Activated CD4-positive, alpha-beta T cell treated with anti-CD3 and anti-CD28 coated beads for 36 hours (primary cell): ENCODE results near the gene BASP1. TPM values are rescaled to one million over a fixed set of nuclear protein-coding genes. Genes with fewer than 3 reads are reported as not detected.
A peak's percentile ranks its signal among the peaks of the same experiment; 100 is the strongest.

Experiments used
- ATAC-seq: fragments of 200-7000 bp; cut with Tn5 transposase; one replicate; pipeline ENCODE4 v1.10.0; 2021; ENCODE audit warnings: mild to moderate bottlenecking, moderate library complexity
- CTCF ChIA-PET: fragments of 350-600 bp; sonication (Branson Sonifier 250); formaldehyde crosslinking; loops from one replicate; lab custom pipeline; 2021; ENCODE audit warnings: antibody characterized with exemption; lab: Charles Lee
- POLR2A ChIA-PET: fragments of 350-600 bp; sonication (Branson Sonifier 250); formaldehyde crosslinking; loops from one replicate; lab custom pipeline; 2021; ENCODE audit warnings: antibody characterized with exemption, inconsistent platforms; lab: Charles Lee
- DNase-seq: peaks from one replicate; pipeline ENCODE4 v3.0.0-alpha.2; 2020
- H3K27ac Mint-ChIP-seq: one replicate; pipeline ENCODE4 v1.8.0; 2021; ENCODE audit warnings: mixed read lengths
- H3K27me3 Mint-ChIP-seq: one replicate; pipeline ENCODE4 v1.8.0; 2021; ENCODE audit warnings: mixed read lengths
- H3K36me3 Mint-ChIP-seq: one replicate; pipeline ENCODE4 v1.8.0; 2021; ENCODE audit warnings: low read depth, mixed read lengths
- H3K4me1 Mint-ChIP-seq: one replicate; pipeline ENCODE4 v1.8.0; 2021; ENCODE audit warnings: mixed read lengths
- H3K4me3 Mint-ChIP-seq: one replicate; pipeline ENCODE4 v1.8.0; 2021; ENCODE audit warnings: mild to moderate bottlenecking, moderate library complexity, mixed read lengths
- H3K9me3 Mint-ChIP-seq: one replicate; pipeline ENCODE4 v1.8.0; 2021; ENCODE audit warnings: low read depth, mixed read lengths
- intact Hi-C, 2 experiments: fragments of 100-400 bp; cut with DNase I in 1 of 2; cut with micrococcal nuclease in 1 of 2; formaldehyde crosslinking; loops; one replicate each; pipeline versions ENCODE4 v1.14.2 to v1.15.1; 2022 to 2024; cut with DNase I, micrococcal nuclease
- total RNA-seq, 2 experiments: library from RNA; stranded (reverse); gene quantifications; one replicate each; pipeline ENCODE4 v1.2.3, GENCODE V29; 2021

The BASP1 gene
- total RNA-seq, 2 experiments from 2014 or later = 1.3 to 1.6 TPM

GRCh38 chr5:17183831-17184230 lies 33.6 kb upstream of the BASP1 start:
- ATAC-seq = no peak
- no peaks in the 10 kb centered on the region for H3K36me3 Mint-ChIP-seq
- intact Hi-C loops = loop anchor here in 1 of 2 experiments (5.0 kb wide), 1 partner anchor 717 kb away; the partner anchor contains the start of gene ZNF622

GRCh38 chr5:17184588-17184987 lies 32.8 kb upstream of the BASP1 start:
- intact Hi-C loops = loop anchor here in 1 of 2 experiments (5.0 kb wide), 1 partner anchor 717 kb away; the partner anchor contains the start of gene ZNF622
- Mint-ChIP-seq H3K9me3 (peaks cover 2% of the 10 kb centered on the region), H3K27ac (no peak overlapping the region), H3K27me3 (peaks cover 5% of the 10 kb centered on the region), H3K4me1 (peaks cover 17% of the 10 kb centered on the region), H3K36me3 (no peaks in the 10 kb centered on the region), H3K4me3 (no peak overlapping the region)
- DNase-seq = no peak
- CTCF ChIA-PET = interaction anchor here (1.5 kb wide), 1 partner anchor 10 kb away, joined by 3 read pairs; no protein-coding TSS in a partner anchor
- ATAC-seq = no peak
- POLR2A ChIA-PET = interaction anchor here (0.6 kb wide), 1 partner anchor 20 kb away, joined by 4 read pairs; no protein-coding TSS in a partner anchor

More at GRCh38 chr5:17183831-17184230, 33.6 kb upstream of the BASP1 start:
- peaks cover 2% of the 10 kb centered on the region for H3K27me3 Mint-ChIP-seq
- no peak overlapping the region for H3K4me3 Mint-ChIP-seq
- H3K27ac Mint-ChIP-seq = no peak overlapping the region
- DNase-seq = no peak
- peaks cover 2% of the 10 kb centered on the region for H3K9me3 Mint-ChIP-seq
- ChIA-PET POLR2A (interaction anchor here (0.6 kb wide), 1 partner anchor 19 kb away, joined by 4 read pairs; no protein-coding TSS in a partner anchor), CTCF (no interaction called here)
- H3K4me1 Mint-ChIP-seq = peaks cover 17% of the 10 kb centered on the region

- Mint-ChIP-seq H3K36me3 (no peaks in the 10 kb centered on the region), H3K27ac (no peak overlapping the region), H3K9me3 (peaks cover 2% of the 10 kb centered on the region), H3K4me3 (no peak overlapping the region), H3K27me3 (peaks cover 5% of the 10 kb centered on the region), H3K4me1 (peaks cover 17% of the 10 kb centered on the region)
- DNase-seq = no peak
- ChIA-PET CTCF (interaction anchor here (0.6 to 1.5 kb wide), 3 partner anchors 10 to 558 kb away, joined by 3 read pairs; no protein-coding TSS in a partner anchor), POLR2A (interaction anchor here (0.6 kb wide), 1 partner anchor 67 kb away, joined by 4 read pairs; no protein-coding TSS in a partner anchor)
- intact Hi-C loops = no loop called here
- no peak for ATAC-seq
Measured at GRCh38 chr5:17185349-17185748, 32.1 kb upstream of the BASP1 start.

- POLR2A ChIA-PET = no interaction called here
- H3K4me3 Mint-ChIP-seq = no peak overlapping the region
- peaks cover 2% of the 10 kb centered on the region for H3K9me3 Mint-ChIP-seq
- H3K27me3 Mint-ChIP-seq = peaks cover 5% of the 10 kb centered on the region
- DNase-seq (no peak), ATAC-seq (no peak)
- CTCF ChIA-PET = interaction anchor here (0.6 to 1.5 kb wide), 4 partner anchors 9 to 558 kb away, joined by 3 to 4 read pairs (median 3); no protein-coding TSS in a partner anchor
- intact Hi-C loops = no loop called here
- no peak overlapping the region for H3K27ac Mint-ChIP-seq
- peaks cover 17% of the 10 kb centered on the region for H3K4me1 Mint-ChIP-seq
- H3K36me3 Mint-ChIP-seq = no peaks in the 10 kb centered on the region
Measured at GRCh38 chr5:17185773-17186172, 31.7 kb upstream of the BASP1 start.

- no peaks in the 10 kb centered on the region for H3K36me3 Mint-ChIP-seq
- CTCF ChIA-PET = interaction anchor here (0.6 to 1.0 kb wide), 3 partner anchors 21 to 559 kb away, joined by 3 to 4 read pairs (median 3); no protein-coding TSS in a partner anchor
- DNase-seq = no peak
Measured at GRCh38 chr5:17186256-17186655, 31.2 kb upstream of the BASP1 start.

GRCh38 chr5:17187011-17187785 lies 30.2 kb upstream of the BASP1 start:
- Mint-ChIP-seq H3K27me3 (peaks cover 5% of the 10 kb centered on the region), H3K27ac (no peak overlapping the region), H3K4me3 (no peak overlapping the region), H3K36me3 (no peaks in the 10 kb centered on the region), H3K9me3 (no peaks in the 10 kb centered on the region), H3K4me1 (peaks cover 5% of the 10 kb centered on the region)
- no peak for ATAC-seq
- intact Hi-C loops = no loop called here
- DNase-seq = no peak
- POLR2A ChIA-PET = no interaction called here
- CTCF ChIA-PET = interaction anchor here (0.5 to 0.8 kb wide), 4 partner anchors 34 to 404 kb away, joined by 3 to 4 read pairs (median 4); no protein-coding TSS in a partner anchor

More at GRCh38 chr5:17186256-17186655, 31.2 kb upstream of the BASP1 start:
- POLR2A ChIA-PET = no interaction called here
- ATAC-seq = no peak
- Mint-ChIP-seq H3K27me3 (peaks cover 5% of the 10 kb centered on the region), H3K27ac (no peak overlapping the region), H3K4me1 (peaks cover 13% of the 10 kb centered on the region), H3K9me3 (peaks cover 2% of the 10 kb centered on the region), H3K4me3 (no peak overlapping the region)
- intact Hi-C loops = no loop called here

- ChIA-PET CTCF (interaction anchor here (0.5 to 0.8 kb wide), 4 partner anchors 35 to 404 kb away, joined by 3 to 4 read pairs (median 4); no protein-coding TSS in a partner anchor), POLR2A (no interaction called here)
- Mint-ChIP-seq H3K9me3 (no peaks in the 10 kb centered on the region), H3K27me3 (peaks cover 5% of the 10 kb centered on the region), H3K27ac (no peak overlapping the region), H3K4me3 (no peak overlapping the region), H3K4me1 (no peaks in the 10 kb centered on the region), H3K36me3 (no peaks in the 10 kb centered on the region)
- intact Hi-C loops = loop anchor here in 1 of 2 experiments (2.0 kb wide), 1 partner anchor 497 kb away; no protein-coding TSS in a partner anchor
- ATAC-seq = no peak
- no peak for DNase-seq
Measured at GRCh38 chr5:17187786-17188170, 29.7 kb upstream of the BASP1 start.

- intact Hi-C loops = loop anchor here (1.0 to 5.0 kb wide), 5 partner anchors 255 to 1027 kb away; no protein-coding TSS in a partner anchor
- POLR2A ChIA-PET = no interaction called here
- Mint-ChIP-seq H3K27me3 (peaks cover 5% of the 10 kb centered on the region), H3K9me3 (no peaks in the 10 kb centered on the region), H3K36me3 (no peaks in the 10 kb centered on the region), H3K4me1 (no peaks in the 10 kb centered on the region), H3K4me3 (no peak overlapping the region), H3K27ac (no peak overlapping the region)
- ATAC-seq (peak; percentile 65), DNase-seq (peak; percentile 83)
- CTCF ChIA-PET = interaction anchor here (0.6 to 2.8 kb wide), 34 partner anchors 9 to 1125 kb away, joined by 3 to 25 read pairs (median 3); no protein-coding TSS in a partner anchor
Measured at GRCh38 chr5:17189381-17190036, 27.9 kb upstream of the BASP1 start.

- no peak overlapping the region for H3K27ac Mint-ChIP-seq
- no peaks in the 10 kb centered on the region for H3K9me3 Mint-ChIP-seq
- ChIA-PET CTCF (interaction anchor here (0.6 to 2.8 kb wide), 37 partner anchors 9 to 1125 kb away, joined by 3 to 25 read pairs (median 3); no protein-coding TSS in a partner anchor), POLR2A (no interaction called here)
- intact Hi-C loops = loop anchor here (1.0 to 5.0 kb wide), 4 partner anchors 256 to 1028 kb away; no protein-coding TSS in a partner anchor
- H3K27me3 Mint-ChIP-seq = peaks cover 5% of the 10 kb centered on the region
- no peak overlapping the region for H3K4me3 Mint-ChIP-seq
- no peaks in the 10 kb centered on the region for H3K36me3 Mint-ChIP-seq
- ATAC-seq (no peak), DNase-seq (peak; percentile 17)
- no peaks in the 10 kb centered on the region for H3K4me1 Mint-ChIP-seq
Measured at GRCh38 chr5:17190242-17190778, 27.1 kb upstream of the BASP1 start.

GRCh38 chr5:17190799-17191391 lies 26.5 kb upstream of the BASP1 start:
- ATAC-seq = no peak
- Mint-ChIP-seq H3K4me1 (no peaks in the 10 kb centered on the region), H3K27ac (no peak overlapping the region), H3K4me3 (no peak overlapping the region), H3K27me3 (peaks cover 5% of the 10 kb centered on the region), H3K9me3 (no peaks in the 10 kb centered on the region), H3K36me3 (no peaks in the 10 kb centered on the region)
- CTCF ChIA-PET = interaction anchor here (0.6 to 2.8 kb wide), 16 partner anchors 9 to 1030 kb away, joined by 3 to 25 read pairs (median 4); no protein-coding TSS in a partner anchor
- intact Hi-C loops = loop anchor here (1.0 to 5.0 kb wide), 4 partner anchors 257 to 1029 kb away; no protein-coding TSS in a partner anchor
- no peak for DNase-seq
- POLR2A ChIA-PET = interaction anchor here (0.6 kb wide), 1 partner anchor 12 kb away, joined by 6 read pairs; no protein-coding TSS in a partner anchor
